GM19193 (cell line): ENCODE data around the gene STIM1.

Experiments used
- POLR2A ChIP-seq: IDR thresholded peaks from 4 replicates; pipeline ENCODE4 v1.6.1; 2011; ENCODE audit not compliant: insufficient read depth, insufficient read length; ENCODE audit errors: extremely low read depth

STIM1 gene

DNA sequence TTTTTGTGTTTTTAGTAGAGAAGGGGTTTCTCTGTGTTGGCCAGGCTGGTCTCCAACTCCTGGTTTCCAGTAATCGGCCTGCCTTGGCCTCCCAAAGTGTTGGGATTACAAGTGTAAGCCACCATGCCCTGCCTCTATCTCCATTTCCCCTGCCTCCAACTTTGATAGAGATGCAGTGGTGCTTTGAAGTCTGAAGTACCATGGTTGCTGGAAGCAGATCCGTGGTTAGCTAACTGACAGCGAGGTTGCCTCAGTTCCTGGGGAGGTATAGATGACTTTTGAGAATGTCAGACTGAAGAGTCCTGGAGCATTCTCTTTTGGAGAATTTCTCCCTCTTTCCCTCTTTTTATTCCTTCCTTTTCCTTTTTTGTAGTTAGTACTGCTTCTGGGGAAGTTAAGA lies 127.6 kb downstream of the STIM1 start:
- TF ChIP-seq POLR2A: no peak

- no peak for TF ChIP-seq POLR2A
These were observed 129.4 kb downstream of the STIM1 start for GRCh38 chr11:3984896-3985295.

DNA sequence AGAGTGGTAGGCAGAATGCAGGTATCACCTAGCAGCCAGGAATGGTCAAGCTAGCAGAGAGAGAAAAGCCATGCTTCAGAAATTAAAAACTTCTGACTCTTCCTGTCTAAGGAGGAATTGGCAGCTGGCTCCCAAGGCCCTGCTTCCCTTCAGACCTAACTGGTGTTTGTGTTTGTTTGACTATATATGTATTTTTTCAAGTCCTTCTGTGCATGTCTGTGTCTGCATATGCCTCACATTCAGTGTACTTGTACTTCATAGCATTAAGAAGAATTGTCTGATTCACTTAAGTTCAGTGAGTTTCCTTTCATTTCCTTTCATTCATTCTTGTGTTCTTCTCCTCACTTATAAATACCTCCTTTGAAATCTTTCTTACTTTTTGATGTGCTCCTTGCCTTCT lies 130.2 kb downstream of the STIM1 start:
- no peak for TF ChIP-seq POLR2A

- TF ChIP-seq POLR2A: no peak
These were observed 130.8 kb downstream of the STIM1 start for GRCh38 chr11:3986301-3986700.

GRCh38 chr11:3989276-3989920 lies 133.9 kb downstream of the STIM1 start:
- TF ChIP-seq POLR2A: no peak

- no peak for TF ChIP-seq POLR2A
These were observed 134.4 kb downstream of the STIM1 start for GRCh38 chr11:3989921-3990290.

GRCh38 chr11:3990406-3990805 lies 134.9 kb downstream of the STIM1 start:
- no peak for TF ChIP-seq POLR2A

GRCh38 chr11:3992964-3993363 lies 137.5 kb downstream of the STIM1 start:
- TF ChIP-seq POLR2A: no peak

DNA sequence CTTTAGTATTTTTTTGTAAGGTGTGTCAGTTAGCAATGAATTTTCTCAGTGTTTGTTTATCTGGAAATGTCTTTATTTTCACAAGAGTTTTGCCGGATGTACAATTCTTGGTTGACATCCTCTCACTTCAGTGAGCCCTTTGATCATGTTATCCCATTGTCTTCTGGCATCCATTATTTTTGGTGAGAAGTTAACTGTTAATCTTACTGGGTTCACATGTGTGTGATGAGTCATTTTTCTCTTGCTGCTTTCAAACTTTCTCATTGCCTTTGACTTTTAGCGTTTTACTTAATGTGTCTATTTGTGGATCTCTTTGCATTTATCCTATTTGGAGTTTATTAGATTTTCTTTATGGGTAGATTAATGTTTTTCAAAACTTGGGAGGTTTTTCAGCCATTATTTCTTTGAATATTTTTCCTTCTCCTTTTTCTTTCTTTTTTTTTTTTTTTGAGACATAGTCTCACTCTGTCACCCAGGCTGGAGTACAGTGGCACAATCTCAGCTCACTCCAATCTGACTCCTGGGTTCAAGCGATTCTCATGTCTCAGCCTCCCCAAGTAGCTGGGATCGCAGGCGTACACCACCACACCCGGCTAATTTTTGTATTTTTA lies 138.7 kb downstream of the STIM1 start:
- TF ChIP-seq POLR2A: no peak

- TF ChIP-seq POLR2A: no peak
These were observed 139.8 kb downstream of the STIM1 start for GRCh38 chr11:3995307-3995706.

DNA sequence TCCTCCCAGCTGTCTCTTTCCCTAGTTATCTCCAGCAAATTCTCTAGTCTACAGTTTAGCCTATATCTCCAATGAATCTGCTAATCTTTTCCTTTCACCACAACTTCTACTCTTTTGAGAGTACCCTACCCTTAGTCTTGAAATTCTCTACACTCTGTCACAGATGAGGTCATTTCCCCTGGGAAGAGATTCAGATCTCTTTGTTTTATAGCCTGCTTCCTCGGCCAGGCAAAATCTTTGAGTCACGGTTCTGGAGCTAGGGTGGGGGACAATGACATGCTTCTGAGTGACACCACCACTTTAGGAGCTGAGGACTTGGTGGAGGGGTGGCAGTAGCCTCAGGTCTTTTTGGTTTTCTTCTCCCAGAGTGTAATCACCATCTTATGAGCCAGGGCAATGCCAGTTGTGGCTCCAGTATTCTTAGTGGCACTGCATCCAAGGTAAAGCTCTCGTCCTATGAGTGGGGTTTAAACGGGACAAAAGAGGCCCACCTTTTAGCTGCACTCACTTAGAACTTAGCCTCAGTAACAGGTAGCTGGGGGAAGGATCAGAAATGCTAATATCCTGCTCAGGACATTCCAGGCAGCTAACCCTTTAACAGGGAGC lies 140.6 kb downstream of the STIM1 start:
- TF ChIP-seq POLR2A: no peak

- no peak for TF ChIP-seq POLR2A
These were observed 141.2 kb downstream of the STIM1 start for GRCh38 chr11:3996651-3997050.

GRCh38 chr11:4006946-4007680 lies 151.6 kb downstream of the STIM1 start:
- TF ChIP-seq POLR2A: no peak

- TF ChIP-seq POLR2A: no peak
These were observed 152.7 kb downstream of the STIM1 start for GRCh38 chr11:4008116-4008515.

DNA sequence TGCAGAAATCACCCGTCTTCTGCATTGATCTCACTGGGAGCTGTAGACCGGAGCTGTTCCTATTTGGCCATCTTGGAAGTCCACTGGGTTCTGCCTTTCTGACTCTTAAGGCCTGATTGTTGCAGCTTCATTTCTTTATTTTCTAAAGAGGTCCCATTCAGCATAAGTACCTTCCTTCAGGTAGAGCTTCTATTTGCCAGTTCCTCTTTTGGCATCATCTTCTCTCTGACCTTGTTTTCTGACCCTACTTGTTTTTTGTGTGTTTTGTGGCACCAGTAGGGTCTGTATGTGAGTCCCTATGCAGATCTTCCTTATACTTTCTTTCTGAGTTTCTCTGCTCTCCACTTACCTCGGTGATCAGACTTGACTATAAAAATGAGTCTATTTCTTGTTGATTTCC lies 161.7 kb downstream of the STIM1 start:
- no peak for TF ChIP-seq POLR2A

DNA sequence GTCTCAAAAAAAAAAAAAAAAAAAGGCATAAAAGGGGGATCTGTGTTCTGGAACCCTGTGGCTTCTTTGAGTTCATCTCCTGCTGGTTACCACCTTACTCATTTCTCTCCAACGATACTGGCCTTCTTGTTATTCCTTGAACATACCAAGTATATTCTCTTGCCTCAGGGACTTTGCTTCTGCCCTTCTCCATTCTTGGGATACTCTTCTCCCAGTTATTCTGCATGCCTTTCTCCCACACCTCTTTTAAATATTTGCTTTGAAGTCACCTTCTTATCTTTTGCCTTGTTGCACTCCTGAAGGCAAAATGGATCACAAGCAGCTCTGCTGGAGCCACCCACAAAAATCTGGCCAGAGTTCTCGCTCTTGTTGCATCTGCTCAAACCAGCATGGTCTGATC lies 163.2 kb downstream of the STIM1 start:
- no peak for TF ChIP-seq POLR2A
